ENCODE measurements around the gene FSTL3.
A peak's percentile ranks its signal among the peaks of the same experiment; 100 is the strongest.
"Not testable (repeated sequence)": the region's sequence is repeated elsewhere in the genome, so short reads cannot be mapped to it uniquely, and the experiment has no call there.

Gene FSTL3

DNA sequence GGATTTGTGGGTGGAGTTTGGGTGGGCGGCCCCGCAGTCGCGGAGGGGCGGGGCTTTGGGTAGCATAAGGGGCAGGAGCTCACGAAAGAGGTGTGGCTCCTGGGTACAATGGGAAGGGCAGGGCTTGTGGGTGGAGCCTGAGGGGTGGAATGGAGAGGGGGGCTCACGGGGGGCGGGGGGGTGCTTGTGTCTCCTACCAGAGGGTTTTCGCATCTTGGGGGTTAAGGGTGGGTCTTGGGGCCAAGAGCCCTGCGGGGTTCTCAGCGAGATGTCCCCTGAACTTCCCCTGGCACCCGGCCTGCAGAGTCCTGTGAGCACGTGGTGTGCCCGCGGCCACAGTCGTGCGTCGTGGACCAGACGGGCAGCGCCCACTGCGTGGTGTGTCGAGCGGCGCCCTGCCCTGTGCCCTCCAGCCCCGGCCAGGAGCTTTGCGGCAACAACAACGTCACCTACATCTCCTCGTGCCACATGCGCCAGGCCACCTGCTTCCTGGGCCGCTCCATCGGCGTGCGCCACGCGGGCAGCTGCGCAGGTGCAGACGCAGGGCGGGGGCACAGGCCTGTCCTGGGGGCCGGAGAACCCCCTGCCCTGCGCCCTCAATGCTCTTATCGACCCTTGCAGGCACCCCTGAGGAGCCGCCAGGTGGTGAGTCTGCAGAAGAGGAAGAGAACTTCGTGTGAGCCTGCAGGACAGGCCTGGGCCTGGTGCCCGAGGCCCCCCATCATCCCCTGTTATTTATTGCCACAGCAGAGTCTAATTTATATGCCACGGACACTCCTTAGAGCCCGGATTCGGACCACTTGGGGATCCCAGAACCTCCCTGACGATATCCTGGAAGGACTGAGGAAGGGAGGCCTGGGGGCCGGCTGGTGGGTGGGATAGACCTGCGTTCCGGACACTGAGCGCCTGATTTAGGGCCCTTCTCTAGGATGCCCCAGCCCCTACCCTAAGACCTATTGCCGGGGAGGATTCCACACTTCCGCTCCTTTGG is 5.1 kb downstream of the FSTL3 start:
- peak in 1 of 2 donors; percentile 80 for DNase-seq (ENCODE audit: extremely low read depth in 1 of 2, low read depth in 1 of 2)

DNA sequence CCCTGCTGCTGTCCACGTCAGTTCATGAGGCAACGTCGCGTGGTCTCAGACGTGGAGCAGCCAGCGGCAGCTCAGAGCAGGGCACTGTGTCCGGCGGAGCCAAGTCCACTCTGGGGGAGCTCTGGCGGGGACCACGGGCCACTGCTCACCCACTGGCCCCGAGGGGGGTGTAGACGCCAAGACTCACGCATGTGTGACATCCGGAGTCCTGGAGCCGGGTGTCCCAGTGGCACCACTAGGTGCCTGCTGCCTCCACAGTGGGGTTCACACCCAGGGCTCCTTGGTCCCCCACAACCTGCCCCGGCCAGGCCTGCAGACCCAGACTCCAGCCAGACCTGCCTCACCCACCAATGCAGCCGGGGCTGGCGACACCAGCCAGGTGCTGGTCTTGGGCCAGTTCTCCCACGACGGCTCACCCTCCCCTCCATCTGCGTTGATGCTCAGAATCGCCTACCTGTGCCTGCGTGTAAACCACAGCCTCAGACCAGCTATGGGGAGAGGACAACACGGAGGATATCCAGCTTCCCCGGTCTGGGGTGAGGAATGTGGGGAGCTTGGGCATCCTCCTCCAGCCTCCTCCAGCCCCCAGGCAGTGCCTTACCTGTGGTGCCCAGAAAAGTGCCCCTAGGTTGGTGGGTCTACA is 6.6 kb downstream of the FSTL3 start:
- DNase-seq (ENCODE audit: extremely low read depth in 1 of 2, low read depth in 1 of 2): no peak

DNA sequence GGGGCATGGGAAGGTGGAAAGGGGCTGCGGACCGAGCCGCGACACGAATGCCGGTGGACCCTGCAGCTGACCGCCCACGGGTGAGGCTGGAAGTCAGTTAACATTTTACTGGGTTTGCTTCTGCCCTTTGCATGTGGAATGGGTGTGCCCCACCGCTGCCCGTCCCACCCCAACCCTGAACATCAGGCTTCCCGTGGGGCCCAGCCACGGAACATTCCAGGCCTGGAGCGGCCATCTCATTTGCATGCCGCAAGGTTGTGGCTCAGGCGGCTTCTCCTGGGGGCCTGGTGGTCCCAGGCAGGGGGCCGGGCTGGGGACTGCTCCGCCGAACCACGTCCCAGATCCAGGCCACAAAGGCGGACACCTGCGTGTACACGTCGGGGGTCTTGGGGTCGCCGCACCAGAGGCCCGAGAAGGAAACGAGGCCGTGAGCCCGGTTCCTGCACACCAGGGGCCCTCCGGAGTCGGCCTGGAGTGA is 9.3 kb downstream of the FSTL3 start:
- no peak for DNase-seq (ENCODE audit: extremely low read depth in 1 of 2, low read depth in 1 of 2)

DNA sequence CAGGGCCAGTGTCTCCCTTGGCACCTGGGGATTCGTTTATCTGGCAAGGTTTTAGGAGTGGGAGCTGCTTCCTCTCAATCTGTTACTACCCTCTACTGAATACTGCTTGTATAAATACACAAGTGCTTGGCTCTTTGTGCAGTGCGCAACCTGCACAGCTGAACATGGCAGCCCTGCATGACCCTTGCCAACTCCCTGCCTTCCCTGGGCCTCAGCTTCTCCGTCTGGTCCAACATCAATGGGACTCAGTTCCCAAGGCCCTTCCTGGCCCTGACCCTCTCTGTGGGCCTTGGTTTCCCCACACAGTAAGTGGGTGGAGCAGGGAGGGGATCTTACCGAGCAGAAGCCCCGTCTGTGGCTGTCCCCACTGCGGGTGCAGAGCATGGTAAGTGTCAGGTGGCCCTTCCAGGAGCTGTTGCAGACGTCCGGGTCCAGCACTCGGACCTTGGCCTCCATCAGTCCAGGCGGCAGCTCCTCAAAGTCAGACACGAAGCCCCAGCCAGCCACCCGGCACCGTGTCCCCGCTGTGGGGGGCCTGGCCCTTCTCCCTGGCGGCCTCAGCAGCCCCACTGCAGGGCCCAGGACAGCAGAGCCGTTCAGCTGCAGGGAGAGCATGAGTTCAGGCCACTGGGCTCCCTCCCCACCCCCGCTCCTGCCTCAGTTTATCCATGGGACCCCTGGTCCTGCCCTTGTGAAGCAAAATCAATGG is 10.6 kb downstream of the FSTL3 start:
- DNase-seq (ENCODE audit: extremely low read depth in 1 of 2, low read depth in 1 of 2): no peak

GRCh38 chr19:687569-688166 is 11.5 kb downstream of the FSTL3 start:
- DNase-seq (ENCODE audit: extremely low read depth in 1 of 2, low read depth in 1 of 2): no peak

DNA sequence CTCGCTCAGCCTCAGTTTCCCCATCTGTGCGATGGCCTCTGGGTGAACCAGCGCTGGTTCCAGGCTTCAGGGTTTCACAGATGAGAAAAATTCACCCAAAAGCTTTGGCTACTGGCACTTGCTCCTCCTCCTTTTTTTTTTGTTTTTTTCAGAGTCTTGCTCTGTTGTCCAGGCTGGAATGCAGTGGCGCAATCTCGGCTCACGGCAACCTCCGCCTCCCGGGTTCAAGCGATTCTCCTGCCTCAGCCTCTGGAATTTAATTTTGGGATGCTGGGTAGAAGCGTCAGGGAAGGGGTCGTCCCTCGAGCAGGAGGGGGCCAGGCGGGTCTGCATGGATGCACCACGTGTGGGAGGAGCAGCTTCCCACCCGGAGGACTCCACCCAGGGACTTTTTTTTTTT is 12.0 kb downstream of the FSTL3 start:
- DNase-seq (ENCODE audit: extremely low read depth in 1 of 2, low read depth in 1 of 2): no peak

- DNase-seq (ENCODE audit: extremely low read depth in 1 of 2, low read depth in 1 of 2): no peak
Measured at GRCh38 chr19:688992-689391, 12.8 kb downstream of the FSTL3 start.

DNA sequence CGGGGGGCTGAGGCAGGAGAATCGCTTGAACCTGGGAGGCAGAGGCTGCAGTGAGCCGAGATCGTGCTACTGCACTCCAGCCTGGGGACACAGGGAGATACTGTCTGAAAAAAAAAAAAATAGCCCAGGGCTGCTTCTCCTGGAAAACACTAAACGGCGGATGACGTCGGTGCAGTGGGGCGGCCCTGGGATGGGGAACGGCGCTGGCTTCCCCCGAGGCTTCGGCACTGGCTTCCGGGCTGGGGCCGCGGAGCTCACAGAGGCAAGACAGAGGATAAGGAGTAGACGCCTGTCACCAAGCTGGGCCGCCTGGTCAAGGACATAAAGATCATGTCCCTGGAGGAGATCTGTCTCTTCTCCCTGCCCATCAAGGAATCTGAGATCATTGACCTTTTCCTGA is 14.0 kb downstream of the FSTL3 start:
- DNase-seq (ENCODE audit: extremely low read depth in 1 of 2, low read depth in 1 of 2): no peak

GRCh38 chr19:694481-695351 is 18.5 kb downstream of the FSTL3 start:
- no peak for DNase-seq (ENCODE audit: extremely low read depth in 1 of 2, low read depth in 1 of 2)

- no peak for DNase-seq (ENCODE audit: extremely low read depth in 1 of 2, low read depth in 1 of 2)
Measured at GRCh38 chr19:695352-695949, 19.3 kb downstream of the FSTL3 start, which contains the start of gene PRSS57. Gene PRSS57, minus strand, starts transcription at chr19:695452. Its CDS starts 22 bp downstream, at chr19:695430.

- not testable (repeated sequence) for DNase-seq (ENCODE audit: extremely low read depth in 1 of 2, low read depth in 1 of 2)
Measured at GRCh38 chr19:698529-698928, 22.3 kb downstream of the FSTL3 start.

GRCh38 chr19:699885-700284 is 23.7 kb downstream of the FSTL3 start:
- not testable (repeated sequence) for DNase-seq (ENCODE audit: extremely low read depth in 1 of 2, low read depth in 1 of 2)

- not testable (repeated sequence) for DNase-seq (ENCODE audit: extremely low read depth in 1 of 2, low read depth in 1 of 2)
Measured at GRCh38 chr19:702847-703246, 26.7 kb downstream of the FSTL3 start.

DNA sequence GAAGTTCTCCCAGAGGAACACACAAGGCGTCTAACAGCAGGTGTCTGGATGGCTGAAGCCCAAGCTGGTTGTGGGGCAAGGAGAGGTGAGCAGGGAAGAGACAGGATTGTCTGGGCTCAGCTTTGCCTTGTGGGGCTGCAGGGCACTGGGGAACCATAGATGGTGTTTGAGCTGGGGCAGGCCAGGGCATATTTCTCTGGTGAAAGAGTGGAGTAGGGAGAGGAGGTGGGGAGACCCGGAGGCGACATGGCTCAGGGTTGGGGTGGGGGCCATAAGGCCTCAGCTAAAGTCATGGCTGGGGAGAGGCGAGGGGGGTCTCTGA is 27.1 kb downstream of the FSTL3 start:
- DNase-seq (ENCODE audit: extremely low read depth in 1 of 2, low read depth in 1 of 2): no peak

DNA sequence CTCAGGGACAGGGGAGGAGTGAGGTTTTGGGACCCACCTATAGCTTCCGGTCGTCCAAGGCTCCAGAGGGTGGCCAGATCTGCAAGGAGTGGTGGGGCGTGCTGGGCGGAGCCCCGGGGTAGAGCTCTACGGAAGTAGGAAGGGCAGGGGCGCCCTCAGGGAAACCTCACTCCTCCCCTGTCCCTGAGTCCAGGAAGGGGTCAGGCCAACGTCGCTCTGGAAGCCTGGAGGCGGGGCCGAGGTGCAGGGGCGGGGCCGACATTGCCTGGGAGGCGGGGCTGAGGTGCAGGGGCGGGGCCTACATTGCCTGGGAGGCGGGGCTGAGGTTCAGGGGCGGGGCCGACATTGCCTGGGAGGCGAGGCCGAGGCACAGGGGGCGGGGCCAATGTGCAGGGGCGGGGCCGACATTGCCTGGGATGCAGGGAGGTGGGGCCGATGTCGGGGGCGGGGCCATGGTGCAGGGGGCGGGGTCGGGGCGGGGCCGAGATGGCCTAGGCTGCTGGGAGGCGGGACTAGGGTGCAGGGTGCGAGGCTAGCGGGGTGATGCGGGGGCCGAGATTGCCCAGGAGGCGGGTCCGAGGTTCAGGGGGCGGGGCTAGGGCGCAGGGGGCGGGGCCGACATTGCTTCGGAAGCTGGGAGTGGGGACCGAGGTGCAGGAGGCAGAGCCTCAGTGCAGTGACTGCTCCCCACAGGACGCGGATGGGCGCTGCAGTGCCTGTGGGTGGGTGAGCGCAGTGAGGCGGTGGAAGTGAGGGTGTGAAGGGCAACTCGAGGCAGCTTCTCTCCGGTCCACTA is 27.7 kb downstream of the FSTL3 start:
- DNase-seq (ENCODE audit: extremely low read depth in 1 of 2, low read depth in 1 of 2): peak in 1 of 2 donors; percentile 45

- no peak for DNase-seq (ENCODE audit: extremely low read depth in 1 of 2, low read depth in 1 of 2)
Measured at GRCh38 chr19:704447-704741, 28.2 kb downstream of the FSTL3 start.

DNA sequence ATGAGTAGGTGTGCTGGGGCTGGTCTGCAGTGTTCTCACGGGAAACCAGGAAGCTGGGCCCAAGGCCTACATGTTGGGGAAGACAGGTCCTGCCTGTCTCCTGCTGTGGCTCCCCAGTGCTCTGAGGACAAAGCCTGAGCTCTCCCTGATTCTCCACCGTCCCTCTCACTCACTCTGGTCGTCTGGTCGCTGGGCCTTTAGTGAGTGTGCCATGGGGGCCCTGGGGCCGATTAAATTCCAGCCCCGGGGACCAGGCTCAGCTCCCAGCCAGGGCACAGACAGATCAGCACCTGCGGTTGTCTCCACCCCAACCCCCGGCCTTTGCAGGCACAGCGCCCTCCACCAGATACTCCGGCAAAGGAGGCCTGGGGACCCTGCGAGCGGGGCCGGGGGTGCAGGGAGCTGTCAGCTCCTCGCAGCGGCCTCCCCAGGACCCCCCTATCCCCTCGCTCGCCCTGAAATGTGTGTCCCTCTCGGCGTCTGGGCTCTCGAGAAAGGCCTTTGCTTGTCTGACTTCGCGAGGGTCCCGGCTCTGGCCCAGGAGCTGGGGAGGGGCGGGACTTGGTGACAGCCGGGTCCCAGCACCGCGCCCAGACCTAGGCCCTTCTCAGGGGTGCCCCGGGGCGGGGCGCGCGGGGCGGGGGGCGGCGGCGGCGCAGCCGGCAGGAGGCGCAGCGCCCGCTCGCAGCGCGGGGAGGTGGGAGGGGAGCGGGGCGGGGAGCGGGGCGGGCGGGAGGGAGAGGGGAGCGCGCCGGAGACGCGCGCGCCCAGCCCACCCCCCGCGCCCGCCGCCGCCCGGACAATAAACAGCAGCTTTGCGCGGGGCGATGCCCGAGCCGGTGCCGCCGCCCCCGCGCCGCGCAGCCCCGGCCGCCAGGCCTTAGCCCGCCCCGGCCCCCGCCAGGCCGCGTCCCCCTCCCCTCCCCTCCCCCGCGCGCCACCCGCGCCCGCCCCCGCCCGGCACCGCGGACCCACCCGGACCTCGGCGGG is 32.3 kb downstream of the FSTL3 start, which contains the start of gene PALM:
PALM (plus strand) TSS at position 782 of the 990 bp plus-strand sequence. CDS start 212 bp downstream, outside the sequence.
- DNase-seq (ENCODE audit: extremely low read depth in 1 of 2, low read depth in 1 of 2): no peak
